T-helper 17 cell (primary cell): ENCODE data around the gene DIO2. TPM values are rescaled to one million over a fixed set of nuclear protein-coding genes. Genes with fewer than 3 reads are reported as not detected.

Experiments used
- ATAC-seq: fragments of 150-1000 bp; cut with Tn5 transposase; 2 replicates; pipeline ENCODE4 v1.10.0; 2021; ENCODE audit warnings: mild to moderate bottlenecking, moderate library complexity
- DNase-seq, 3 donors: peaks; one replicate each; pipeline versions ENCODE4 v3.0.0 to v3.0.0-alpha.2; 2020 to 2021
- H3K9me3 ChIP-seq: one replicate; pipeline ENCODE4 v1.7.0; 2013; ENCODE audit warnings: low read length, mild to moderate bottlenecking; ENCODE audit not compliant: control insufficient read depth, poor library complexity, severe bottlenecking
- H3K27ac Mint-ChIP-seq: one replicate; pipeline ENCODE4 v1.8.0; 2022; ENCODE audit warnings: mild to moderate bottlenecking, moderate library complexity, mixed read lengths
- H3K27me3 Mint-ChIP-seq: one replicate; pipeline ENCODE4 v1.8.0; 2022; ENCODE audit warnings: mixed read lengths
- H3K36me3 Mint-ChIP-seq: one replicate; pipeline ENCODE4 v1.8.0; 2022; ENCODE audit warnings: low read depth, mixed read lengths
- H3K4me1 Mint-ChIP-seq: one replicate; pipeline ENCODE4 v1.8.0; 2022; ENCODE audit warnings: mild to moderate bottlenecking, mixed read lengths
- H3K4me3 Mint-ChIP-seq: one replicate; pipeline ENCODE4 v1.8.0; 2022; ENCODE audit warnings: mild to moderate bottlenecking, moderate library complexity, mixed read lengths
- total RNA-seq, 4 donors: library from RNA in 2 of 4; stranded (reverse) in 2 of 4; gene quantifications; one replicate each; pipeline ENCODE4 v1.2.3 and lab custom pipeline; 2022 to 2026

The DIO2 gene
- total RNA-seq, 2 donors from 2014 or later = not detected

DNA sequence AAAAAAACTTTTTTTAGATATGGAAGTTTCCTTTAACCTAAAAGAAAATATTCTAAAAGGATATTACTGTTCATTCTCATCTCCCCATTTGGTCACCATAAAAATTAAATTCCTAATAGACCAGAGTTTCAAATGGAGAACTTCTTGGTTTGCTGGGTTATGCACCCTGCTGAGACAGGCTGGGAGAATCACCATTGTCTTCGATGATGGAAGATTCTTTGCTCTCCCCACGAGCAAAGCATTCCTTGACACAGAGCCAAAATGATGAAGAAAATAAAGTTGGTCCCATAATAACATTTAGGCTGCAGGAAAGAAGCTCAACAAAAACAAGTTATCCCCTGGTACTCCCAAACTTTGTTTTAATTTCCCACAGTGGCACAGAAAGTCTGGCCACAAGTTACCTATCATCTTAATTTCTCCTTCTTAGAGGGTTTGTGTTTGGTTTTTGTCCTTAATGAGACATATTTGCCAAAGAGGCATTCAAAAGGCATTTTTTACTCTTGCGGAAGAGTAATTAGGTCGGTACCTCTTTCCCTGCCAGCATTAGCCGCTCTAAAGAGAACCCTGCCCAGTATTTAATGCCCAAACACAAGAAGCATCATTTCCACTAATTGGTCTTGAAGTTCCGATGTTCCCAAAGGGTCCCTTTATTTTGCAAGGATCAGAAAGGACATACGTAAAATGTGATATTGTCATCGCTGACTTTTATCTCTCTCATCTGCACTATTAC lies 4.8 kb downstream of the DIO2 start:
- H3K36me3 Mint-ChIP-seq = no peaks in the 10 kb centered on the region
- ATAC-seq (no peak), DNase-seq (no peak)
- H3K27ac Mint-ChIP-seq = no peak overlapping the region
- no peak overlapping the region for H3K4me3 Mint-ChIP-seq
- no peaks in the 10 kb centered on the region for H3K9me3 ChIP-seq
- H3K4me1 Mint-ChIP-seq = no peaks in the 10 kb centered on the region
- no peaks in the 10 kb centered on the region for H3K27me3 Mint-ChIP-seq

DNA sequence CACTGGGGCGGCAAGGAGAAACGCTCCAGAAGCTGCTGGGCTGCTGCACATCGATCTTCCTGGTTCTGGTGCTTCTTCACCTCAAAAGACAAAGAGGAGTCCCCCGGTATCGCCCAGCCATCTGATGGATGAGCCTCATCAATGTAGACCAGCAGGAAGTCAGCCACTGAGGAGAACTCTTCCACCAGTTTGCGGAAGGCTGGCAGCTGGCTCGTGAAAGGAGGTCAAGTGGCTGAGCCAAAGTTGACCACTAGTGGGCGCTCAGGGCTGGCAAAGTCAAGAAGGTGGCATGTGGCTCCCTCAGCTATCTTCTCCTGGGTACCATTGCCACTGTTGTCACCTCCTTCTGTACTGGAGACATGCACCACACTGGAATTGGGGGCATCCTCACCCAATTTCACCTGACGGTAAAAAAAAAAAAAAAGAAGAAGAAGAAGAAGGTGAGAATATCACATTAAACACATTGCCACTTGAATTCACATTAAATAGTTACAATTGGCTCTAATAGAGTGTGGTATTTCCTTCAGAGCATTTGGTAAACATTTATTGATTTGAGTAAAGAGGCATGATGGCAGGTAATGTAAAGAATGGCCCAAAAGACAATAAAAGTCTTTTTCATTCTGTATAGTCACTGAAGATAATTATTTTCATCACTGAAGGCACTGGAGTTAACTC lies 8.3 kb downstream of the DIO2 start:
- no peak for DNase-seq
- Mint-ChIP-seq H3K27ac (no peak overlapping the region), H3K27me3 (no peaks in the 10 kb centered on the region), H3K4me3 (no peak overlapping the region), H3K4me1 (no peaks in the 10 kb centered on the region), H3K36me3 (no peaks in the 10 kb centered on the region)
- H3K9me3 ChIP-seq = no peaks in the 10 kb centered on the region
- ATAC-seq = no peak

DNA sequence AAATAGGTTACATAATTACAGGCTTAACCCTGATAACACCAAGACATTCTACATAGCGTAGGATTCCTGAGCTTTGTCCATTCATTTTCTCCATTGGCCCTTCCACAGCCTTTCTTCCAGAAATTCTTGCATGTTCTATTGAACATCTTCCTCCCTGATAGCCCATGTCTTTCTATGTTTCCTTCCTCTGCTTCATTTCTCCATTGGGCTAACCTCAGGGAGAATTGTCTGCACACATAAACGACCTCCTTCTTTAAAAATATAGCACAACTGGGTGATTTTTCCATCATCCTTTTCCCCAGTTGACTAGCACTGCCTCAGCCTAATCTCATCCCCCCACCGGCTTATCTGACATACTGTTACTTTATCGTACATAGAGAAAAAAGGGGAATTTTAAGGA lies 11.2 kb downstream of the DIO2 start:
- H3K27ac Mint-ChIP-seq = no peak overlapping the region
- ATAC-seq = no peak
- H3K36me3 Mint-ChIP-seq = no peaks in the 10 kb centered on the region
- H3K4me1 Mint-ChIP-seq = no peaks in the 10 kb centered on the region
- H3K4me3 Mint-ChIP-seq = no peak overlapping the region
- DNase-seq = no peak
- no peaks in the 10 kb centered on the region for H3K27me3 Mint-ChIP-seq
- H3K9me3 ChIP-seq = no peaks in the 10 kb centered on the region

DNA sequence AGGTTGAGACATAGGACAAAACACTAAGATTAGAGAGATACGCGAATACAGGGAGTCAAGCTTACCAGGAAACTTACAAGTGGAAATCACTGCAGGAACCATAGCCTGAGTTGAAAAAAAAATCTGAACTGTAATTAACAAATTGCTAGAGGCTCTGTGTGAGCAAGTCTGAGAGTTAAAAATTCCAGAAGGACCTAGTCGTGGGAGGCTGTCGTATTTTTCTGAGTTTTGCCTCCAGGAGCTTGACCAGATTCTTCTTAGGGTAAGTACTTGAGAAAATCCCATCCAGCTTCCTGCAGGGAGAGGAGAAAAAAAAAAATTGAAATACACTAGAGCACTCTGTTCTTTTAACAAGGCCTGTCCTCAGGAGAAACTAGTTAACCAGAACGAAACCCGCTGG lies 22.7 kb downstream of the DIO2 start:
- no peaks in the 10 kb centered on the region for H3K36me3 Mint-ChIP-seq
- no peaks in the 10 kb centered on the region for H3K27me3 Mint-ChIP-seq
- ATAC-seq (no peak), DNase-seq (no peak)
- H3K4me1 Mint-ChIP-seq = no peaks in the 10 kb centered on the region
- H3K27ac Mint-ChIP-seq = no peak overlapping the region
- H3K4me3 Mint-ChIP-seq = no peak overlapping the region
- H3K9me3 ChIP-seq = no peaks in the 10 kb centered on the region

DNA sequence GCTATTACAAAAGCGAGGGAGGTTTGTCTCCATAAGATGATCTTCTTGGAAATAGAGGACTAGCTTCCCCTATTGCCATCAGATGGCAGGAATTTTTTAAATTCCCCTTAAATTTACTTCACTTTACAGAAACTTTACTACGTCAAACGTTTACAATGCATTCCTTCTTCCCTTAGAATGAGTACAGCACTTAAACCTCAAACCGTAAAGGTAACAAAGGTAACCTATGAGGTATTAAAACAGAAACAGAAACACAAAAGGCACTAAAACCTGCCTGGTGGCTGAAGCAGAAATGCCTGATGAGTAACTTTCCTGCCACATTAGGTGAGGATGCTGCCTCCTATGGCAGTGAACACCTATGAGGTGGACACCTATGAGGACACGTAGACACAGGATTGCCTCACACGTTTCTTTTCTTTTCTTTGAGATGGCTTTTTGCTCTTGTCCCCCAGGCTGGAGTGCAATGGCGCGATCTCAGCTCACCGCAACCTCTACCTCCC lies 25.0 kb downstream of the DIO2 start:
- Mint-ChIP-seq H3K4me1 (no peaks in the 10 kb centered on the region), H3K27ac (no peak overlapping the region)
- no peak for ATAC-seq

DNA sequence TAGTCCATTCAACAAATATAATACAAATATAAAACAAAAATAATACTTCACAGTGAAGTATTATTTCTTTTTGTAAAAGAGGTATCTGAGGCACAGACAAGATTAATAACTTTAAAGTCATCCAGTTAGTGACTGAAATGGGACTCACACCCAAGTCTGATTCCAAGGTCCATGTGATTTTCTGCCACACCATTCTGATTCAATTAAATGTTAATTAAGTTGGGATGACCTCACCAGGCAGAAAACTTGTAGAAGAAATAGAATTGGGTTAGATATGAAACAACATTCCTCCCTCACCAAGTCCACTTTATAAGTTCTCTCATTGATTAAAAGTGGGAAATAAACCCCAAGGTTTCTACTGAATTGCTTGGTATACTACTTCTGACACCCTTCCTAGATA lies 34.4 kb downstream of the DIO2 start:
- Mint-ChIP-seq H3K4me3 (no peak overlapping the region), H3K27ac (no peak overlapping the region), H3K4me1 (no peaks in the 10 kb centered on the region), H3K36me3 (no peaks in the 10 kb centered on the region), H3K27me3 (no peaks in the 10 kb centered on the region)
- no peak for ATAC-seq
- no peaks in the 10 kb centered on the region for H3K9me3 ChIP-seq
- DNase-seq = no peak

More for the DNA sequence above, 25.0 kb downstream of the DIO2 start:
- H3K27me3 Mint-ChIP-seq = no peaks in the 10 kb centered on the region
- DNase-seq = no peak
- H3K4me3 Mint-ChIP-seq = no peak overlapping the region
- H3K36me3 Mint-ChIP-seq = no peaks in the 10 kb centered on the region
- H3K9me3 ChIP-seq = no peaks in the 10 kb centered on the region

DNA sequence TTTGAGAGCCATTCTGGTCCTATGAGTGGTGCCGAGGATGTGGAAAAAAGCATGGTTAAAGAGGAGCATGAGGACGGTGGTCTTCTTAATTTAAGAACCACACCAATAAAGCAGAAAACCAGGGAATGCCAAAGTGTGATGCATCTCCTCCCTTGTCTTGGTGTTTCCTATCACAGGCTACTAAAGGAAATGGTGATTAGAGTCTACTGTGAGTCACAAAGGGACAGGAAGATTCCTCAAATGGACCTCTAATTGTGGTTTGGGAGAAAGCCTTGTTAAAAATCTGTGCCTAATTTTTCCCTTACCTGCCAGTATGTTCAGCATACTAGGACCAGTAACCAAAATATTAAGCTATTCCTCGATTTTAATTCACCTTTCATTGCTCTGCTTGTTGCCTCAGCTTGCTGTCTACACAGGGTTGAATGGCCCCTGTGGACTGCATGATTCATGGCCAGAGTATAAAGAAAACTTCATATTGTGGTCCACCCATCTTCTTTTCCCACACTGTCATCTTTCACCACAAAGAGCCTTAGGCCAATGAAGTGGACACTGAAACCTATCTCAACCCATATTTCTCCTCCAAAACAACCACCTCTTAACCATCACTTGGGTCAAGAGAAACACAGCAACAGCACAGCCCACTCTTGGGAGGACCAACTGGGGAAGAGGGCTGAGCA lies 38.8 kb downstream of the DIO2 start:
- no peaks in the 10 kb centered on the region for H3K36me3 Mint-ChIP-seq
- no peaks in the 10 kb centered on the region for H3K9me3 ChIP-seq
- no peak overlapping the region for H3K4me3 Mint-ChIP-seq
- no peaks in the 10 kb centered on the region for H3K27me3 Mint-ChIP-seq
- no peak for ATAC-seq
- no peak overlapping the region for H3K27ac Mint-ChIP-seq
- no peaks in the 10 kb centered on the region for H3K4me1 Mint-ChIP-seq
- DNase-seq = no peak

DNA sequence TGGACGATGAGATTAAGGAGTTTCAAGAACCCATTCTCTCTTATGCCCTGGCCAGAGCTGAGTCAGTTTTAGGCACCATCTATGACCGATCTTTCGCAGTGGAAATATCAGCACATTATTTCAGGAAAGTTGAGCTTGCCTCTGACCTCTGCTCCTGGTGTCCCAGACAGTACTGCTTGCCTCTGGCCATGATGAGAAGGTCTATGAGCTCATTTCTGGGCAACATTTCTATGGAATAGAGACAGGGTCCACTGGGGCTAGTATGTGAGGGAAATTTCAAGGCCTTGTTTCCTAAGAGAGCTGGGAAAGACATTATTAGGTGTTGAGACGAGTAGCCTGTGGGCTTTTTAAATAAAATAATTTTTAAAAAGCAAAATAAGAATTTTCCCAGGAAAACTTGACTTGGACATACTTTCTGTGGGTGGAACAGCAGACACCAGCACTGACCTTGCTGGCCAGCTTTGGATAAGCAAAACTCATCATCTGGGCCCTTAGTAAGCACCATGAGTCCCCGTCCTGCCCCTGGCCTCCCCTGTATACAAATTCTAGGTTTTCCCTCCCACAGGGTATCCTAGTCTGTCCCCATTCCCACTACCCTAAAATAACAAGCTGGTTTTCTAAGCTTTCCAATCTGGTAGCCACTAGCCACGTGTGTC lies 43.4 kb downstream of the DIO2 start:
- DNase-seq = no peak

DNA sequence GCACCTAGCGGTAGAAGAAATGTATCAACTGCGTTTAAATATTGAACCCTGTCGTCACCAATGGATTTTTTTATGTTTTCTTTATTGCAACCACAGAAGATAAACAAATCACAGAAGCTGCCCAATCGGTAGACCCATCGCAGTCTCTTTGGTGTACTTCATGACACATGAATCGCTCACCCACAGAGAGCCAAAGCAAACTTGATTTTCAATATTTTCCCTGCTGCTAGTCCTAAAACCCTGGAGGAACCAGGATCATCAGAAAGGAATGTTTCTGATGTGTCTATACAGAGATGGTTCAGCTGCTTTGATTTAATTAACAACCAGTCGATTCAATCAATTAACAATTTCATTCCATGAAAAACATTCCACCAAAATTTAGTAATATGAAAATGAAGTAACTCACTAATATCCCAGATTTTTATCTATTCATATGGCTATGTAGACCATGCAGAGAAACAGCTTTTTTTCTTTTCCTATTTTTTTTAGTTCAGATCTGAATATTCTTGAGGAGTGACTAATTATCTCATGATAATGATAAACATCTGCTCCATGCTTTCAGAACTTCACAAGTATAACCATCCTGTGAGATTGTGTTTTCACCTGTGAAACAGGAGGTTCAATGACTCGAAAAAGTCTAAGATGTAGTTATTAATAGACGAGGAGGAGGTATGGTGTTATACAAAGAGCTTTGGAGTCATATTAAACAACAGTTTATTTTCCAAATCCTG lies 46.1 kb downstream of the DIO2 start:
- Mint-ChIP-seq H3K4me3 (no peak overlapping the region), H3K27me3 (no peaks in the 10 kb centered on the region), H3K36me3 (no peaks in the 10 kb centered on the region), H3K4me1 (no peaks in the 10 kb centered on the region), H3K27ac (no peak overlapping the region)
- DNase-seq (no peak), ATAC-seq (no peak)
- H3K9me3 ChIP-seq = no peaks in the 10 kb centered on the region

More for the DNA sequence above, 43.4 kb downstream of the DIO2 start:
- no peak for ATAC-seq
- H3K27ac Mint-ChIP-seq = no peak overlapping the region
- H3K4me1 Mint-ChIP-seq = no peaks in the 10 kb centered on the region
- no peaks in the 10 kb centered on the region for H3K36me3 Mint-ChIP-seq
- H3K4me3 Mint-ChIP-seq = no peak overlapping the region
- no peaks in the 10 kb centered on the region for H3K27me3 Mint-ChIP-seq
- no peaks in the 10 kb centered on the region for H3K9me3 ChIP-seq

DNA sequence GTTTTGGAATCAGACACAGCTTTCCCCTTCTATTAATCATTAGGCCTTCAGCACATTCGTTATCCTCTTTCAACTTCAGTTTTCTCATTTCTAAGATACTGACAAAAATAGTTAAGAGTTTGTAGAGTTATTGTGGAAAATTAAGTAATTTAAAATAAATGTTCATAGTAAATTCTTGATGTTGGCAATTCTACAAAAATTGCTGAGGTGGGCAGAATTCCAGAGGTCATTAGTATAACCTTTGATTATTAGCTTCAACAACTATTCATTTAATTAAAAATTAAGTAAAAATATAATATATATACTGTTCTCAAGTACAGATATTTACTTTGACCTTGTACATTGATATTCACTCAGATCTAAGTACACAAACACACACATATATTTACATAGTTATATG lies 58.5 kb downstream of the DIO2 start:
- Mint-ChIP-seq H3K4me1 (no peaks in the 10 kb centered on the region), H3K27ac (no peak overlapping the region)

DNA sequence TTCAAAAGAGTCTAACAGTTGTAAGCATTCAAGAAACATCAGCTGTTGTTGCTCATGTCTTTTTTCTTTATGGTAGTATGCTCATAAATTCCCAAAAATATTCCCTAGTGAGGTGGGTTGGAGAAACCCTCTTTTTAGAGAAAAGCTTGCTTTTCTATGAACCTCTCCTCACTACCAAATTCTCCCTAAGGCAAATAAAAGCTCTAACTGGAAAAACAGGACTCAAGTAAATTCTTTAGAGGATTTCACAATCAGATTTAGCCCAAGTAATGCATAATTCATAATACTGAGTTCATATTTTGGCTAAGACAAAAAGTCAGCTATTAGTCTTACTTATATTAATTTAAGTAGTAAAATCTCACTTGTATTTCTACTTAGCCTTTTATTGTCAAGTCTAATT lies 59.1 kb downstream of the DIO2 start:
- H3K4me1 Mint-ChIP-seq = no peaks in the 10 kb centered on the region
- no peak for DNase-seq
- no peak overlapping the region for H3K4me3 Mint-ChIP-seq
- no peaks in the 10 kb centered on the region for H3K36me3 Mint-ChIP-seq
- ATAC-seq = no peak
- H3K27me3 Mint-ChIP-seq = no peaks in the 10 kb centered on the region
- H3K9me3 ChIP-seq = no peaks in the 10 kb centered on the region
- no peak overlapping the region for H3K27ac Mint-ChIP-seq

More for the DNA sequence above, 58.5 kb downstream of the DIO2 start:
- H3K9me3 ChIP-seq = no peaks in the 10 kb centered on the region
- no peaks in the 10 kb centered on the region for H3K36me3 Mint-ChIP-seq
- no peak for ATAC-seq
- no peak overlapping the region for H3K4me3 Mint-ChIP-seq
- no peak for DNase-seq
- no peaks in the 10 kb centered on the region for H3K27me3 Mint-ChIP-seq

DNA sequence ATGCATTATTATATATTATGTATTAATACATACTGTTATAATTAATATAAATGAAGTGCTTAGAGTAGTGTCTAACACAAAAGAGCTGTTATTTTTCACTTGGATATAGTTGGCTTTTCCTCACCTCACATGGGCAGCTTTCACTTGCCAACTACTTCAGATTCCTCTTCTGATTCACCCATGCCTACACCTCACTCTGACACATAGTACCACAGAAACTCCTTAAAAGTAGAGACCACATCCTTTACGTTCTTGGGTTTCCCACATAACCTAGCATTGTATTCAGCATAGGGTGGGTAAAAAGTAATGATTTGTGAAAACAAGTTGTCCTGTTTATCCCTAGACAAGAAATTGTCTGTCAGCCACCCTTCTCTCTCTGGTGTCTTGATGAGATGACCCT lies 61.0 kb downstream of the DIO2 start:
- Mint-ChIP-seq H3K27me3 (no peaks in the 10 kb centered on the region), H3K36me3 (no peaks in the 10 kb centered on the region), H3K4me3 (no peak overlapping the region), H3K4me1 (no peaks in the 10 kb centered on the region), H3K27ac (no peak overlapping the region)
- H3K9me3 ChIP-seq = no peaks in the 10 kb centered on the region
- ATAC-seq = no peak
- no peak for DNase-seq
